ENCODE results near the gene SRSF1. TPM values are rescaled to one million over a fixed set of nuclear protein-coding genes. Genes with fewer than 3 reads are reported as not detected.

Gene SRSF1
- total and polyA plus RNA-seq, 8 donors, result 137 to 393 (median 340) TPM

GRCh38 chr17:57957120-57957850 lies 49.8 kb downstream of the SRSF1 start:
- Histone ChIP-seq H3K36me3 (no peaks in the 10 kb centered on the region), H3K9me3 (no peaks in the 10 kb centered on the region), H3K4me1 (peaks cover 16 to 36% of the 10 kb centered on the region in 2 donors), H3K4me3 (no peak overlapping the region), H3K27me3 (peaks cover 0 to 26% of the 10 kb centered on the region in 2 donors), H3K27ac (no peak overlapping the region)
- no peak for TF ChIP-seq CTCF (IDR thresholded peaks at IDR 0.05)
- no peak for DNase-seq
- no peak for ATAC-seq
- intact Hi-C loops (cut with DNase I), result no loop called here

- H3K4me3 ChIP-seq, result peak overlapping the region in 1 of 2 donors; percentile 46
- ATAC-seq, result no peak
- H3K27ac ChIP-seq, result no peak overlapping the region
- intact Hi-C loops (cut with DNase I), result no loop called here
- no peaks in the 10 kb centered on the region for H3K9me3 ChIP-seq
- no peak for TF ChIP-seq CTCF (IDR thresholded peaks at IDR 0.05)
- no peak for DNase-seq
- H3K27me3 ChIP-seq, result peaks cover 0 to 26% of the 10 kb centered on the region in 2 donors
- no peaks in the 10 kb centered on the region for H3K36me3 ChIP-seq
- H3K4me1 ChIP-seq, result peaks cover 20 to 44% of the 10 kb centered on the region in 2 donors
Measured at GRCh38 chr17:57956291-57957119, 50.5 kb downstream of the SRSF1 start.

GRCh38 chr17:57955183-57955931 lies 51.7 kb downstream of the SRSF1 start, which contains the start of gene CUEDC1:
Gene CUEDC1 (minus strand): TSS chr17:57955412. CDS start chr17:57885564, 69,848 bp downstream.
- peak; percentile 23 to 56 for TF ChIP-seq CTCF (IDR thresholded peaks at IDR 0.05)
- no peaks in the 10 kb centered on the region for H3K9me3 ChIP-seq
- peaks cover 0 to 26% of the 10 kb centered on the region in 2 donors for H3K27me3 ChIP-seq
- peaks cover 30 to 55% of the 10 kb centered on the region in 2 donors for H3K4me1 ChIP-seq
- DNase-seq (peak; percentile 56 to 98 (median 79)), ATAC-seq (peak; percentile 82)
- H3K4me3 ChIP-seq, result peak within 1 kb of the TSS; percentile 50 to 69
- peak within 1 kb of the TSS; percentile 90 to 91 for H3K27ac ChIP-seq
- no peaks in the 10 kb centered on the region for H3K36me3 ChIP-seq
- intact Hi-C loops (cut with DNase I), result no loop called here

- Histone ChIP-seq H3K36me3 (no peaks in the 10 kb centered on the region), H3K27me3 (peaks cover 0 to 26% of the 10 kb centered on the region in 2 donors), H3K4me1 (peaks cover 36 to 63% of the 10 kb centered on the region in 2 donors), H3K4me3 (peak overlapping the region; percentile 50 to 69), H3K9me3 (no peaks in the 10 kb centered on the region), H3K27ac (peak overlapping the region; percentile 90 to 91)
- intact Hi-C loops (cut with DNase I), result no loop called here
- ATAC-seq (peak; percentile 57), DNase-seq (peak; percentile 46 to 88 (median 70))
- TF ChIP-seq CTCF (IDR thresholded peaks at IDR 0.05), result no peak
Measured at GRCh38 chr17:57954397-57955182, 52.5 kb downstream of the SRSF1 start.
